CD4-positive, alpha-beta T cell treated with Interleukin-6 at 100 ng/mL for 8 hours (primary cell): ENCODE data around the gene DPP6.
"Not testable (repeated sequence)": the region's sequence is repeated elsewhere in the genome, so short reads cannot be mapped to it uniquely, and the experiment has no call there.

Source experiments
- DNase-seq: peaks from one replicate; pipeline ENCODE4 v3.0.0-alpha.2; 2020; ENCODE audit warnings: mixed read lengths, low spot score

The DPP6 gene

GRCh38 chr7:154934353-154934952 lies 882.3 kb downstream of the DPP6 start:
- not testable (repeated sequence) for DNase-seq

GRCh38 chr7:154937837-154938236 lies 885.6 kb downstream of the DPP6 start:
- DNase-seq, result no peak

- DNase-seq, result no peak
These were observed 890.5 kb downstream of the DPP6 start for GRCh38 chr7:154942691-154943090.
